Measurements from ENCODE around the gene LRCOL1.

The LRCOL1 gene

DNA sequence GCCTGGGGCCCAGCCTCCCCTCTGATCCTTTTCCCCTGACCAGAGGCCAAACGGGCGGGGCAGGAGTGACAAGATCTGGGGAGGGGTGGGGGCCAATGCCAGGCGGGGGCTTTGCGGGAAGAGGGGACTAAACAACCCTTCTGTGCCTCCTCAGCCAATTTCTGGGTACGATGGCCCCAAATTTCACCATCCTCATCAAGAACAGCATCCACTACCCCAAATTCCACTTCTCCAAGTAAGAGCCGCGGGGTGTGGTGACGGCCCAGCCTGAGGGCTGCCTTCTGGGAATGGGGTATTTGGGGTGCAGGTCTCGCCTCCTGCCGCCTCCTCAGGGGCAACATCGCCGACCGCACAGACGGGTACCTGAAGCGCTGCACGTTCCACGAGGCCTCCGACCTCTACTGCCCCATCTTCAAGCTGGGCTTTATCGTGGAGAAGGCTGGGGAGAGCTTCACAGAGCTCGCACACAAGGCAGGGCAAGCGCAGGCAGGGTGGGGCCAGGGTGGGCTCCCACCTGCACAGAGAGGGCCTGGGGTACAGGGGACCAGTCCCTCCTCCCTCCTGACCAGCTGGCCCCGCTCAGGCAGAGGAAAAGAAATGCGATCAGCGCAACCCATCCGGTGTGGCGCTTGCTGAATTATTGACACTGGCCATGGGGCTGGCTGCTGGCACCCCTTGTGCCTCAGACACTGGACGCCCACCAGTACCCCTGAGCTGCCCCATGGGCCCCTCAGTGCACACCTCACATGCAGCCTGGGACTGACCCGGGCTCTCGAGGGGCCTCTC lies 9.9 kb upstream of the LRCOL1 start:
- no peak for DNase-seq (ENCODE audit: extremely low read depth in 1 of 2, low read depth in 1 of 2)

DNA sequence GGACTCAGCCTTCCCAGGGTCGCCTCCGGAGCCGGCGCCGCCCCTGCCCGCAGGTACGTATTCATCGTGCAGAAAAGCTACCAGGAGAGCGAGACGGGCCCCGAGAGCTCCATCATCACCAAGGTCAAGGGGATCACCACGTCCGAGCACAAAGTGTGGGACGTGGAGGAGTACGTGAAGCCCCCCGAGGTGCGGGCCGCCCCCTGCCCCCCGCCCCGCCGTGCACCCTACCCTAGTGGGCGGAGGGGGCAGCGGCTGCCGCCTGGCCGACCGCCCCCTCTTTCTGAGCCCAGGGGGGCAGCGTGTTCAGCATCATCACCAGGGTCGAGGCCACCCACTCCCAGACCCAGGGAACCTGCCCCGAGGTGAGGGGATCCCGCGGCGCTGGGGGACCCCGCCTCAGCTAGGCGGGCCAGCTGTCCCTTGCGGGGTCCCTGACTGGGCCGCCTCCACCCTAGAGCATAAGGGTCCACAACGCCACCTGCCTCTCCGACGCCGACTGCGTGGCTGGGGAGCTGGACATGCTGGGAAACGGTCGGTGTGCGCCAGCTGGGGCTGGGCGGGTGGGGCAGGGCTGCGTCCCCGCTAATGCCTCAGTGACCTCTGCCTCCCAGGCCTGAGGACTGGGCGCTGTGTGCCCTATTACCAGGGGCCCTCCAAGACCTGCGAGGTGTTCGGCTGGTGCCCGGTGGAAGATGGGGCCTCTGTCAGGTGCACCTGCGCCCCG lies 9.2 kb upstream of the LRCOL1 start:
- no peak for DNase-seq (ENCODE audit: extremely low read depth in 1 of 2, low read depth in 1 of 2)

DNA sequence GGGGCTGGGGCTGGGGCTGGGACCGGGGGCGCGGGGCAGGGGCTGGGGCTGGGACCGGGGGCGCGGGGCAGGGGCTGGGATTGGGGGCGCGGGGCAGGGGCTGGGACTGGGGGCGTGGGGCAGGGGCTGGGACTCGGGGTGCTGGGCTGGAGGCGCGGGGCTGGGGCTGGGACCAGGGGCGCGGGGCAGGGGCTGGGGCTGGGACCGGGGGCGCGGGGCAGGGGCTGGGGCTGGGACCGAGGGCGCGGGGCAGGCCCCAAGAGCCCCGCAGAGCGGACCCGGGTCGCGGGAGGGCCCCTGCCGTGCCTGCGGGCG lies 8.6 kb upstream of the LRCOL1 start:
- no peak for DNase-seq (ENCODE audit: extremely low read depth in 1 of 2, low read depth in 1 of 2)

DNA sequence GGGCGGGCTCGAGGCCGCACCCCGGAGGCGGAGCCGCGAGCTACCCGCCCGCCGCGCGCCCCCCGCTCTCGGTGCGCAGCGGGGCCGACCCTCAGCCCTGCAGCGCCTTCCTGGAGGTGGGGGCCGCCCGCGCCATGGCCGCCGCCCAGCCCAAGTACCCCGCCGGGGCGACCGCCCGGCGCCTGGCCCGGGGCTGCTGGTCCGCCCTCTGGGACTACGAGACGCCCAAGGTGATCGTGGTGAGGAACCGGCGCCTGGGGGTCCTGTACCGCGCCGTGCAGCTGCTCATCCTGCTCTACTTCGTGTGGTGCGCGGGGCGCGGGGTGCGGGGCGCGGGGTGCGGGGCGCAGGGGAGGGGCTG lies 8.3 kb upstream of the LRCOL1 start, which contains the start of gene P2RX2:
Gene P2RX2 (plus strand): TSS at position 94 of the 361 bp plus-strand sequence. CDS start 41 bp downstream, at position 135.
- no peak for DNase-seq (ENCODE audit: extremely low read depth in 1 of 2, low read depth in 1 of 2)

DNA sequence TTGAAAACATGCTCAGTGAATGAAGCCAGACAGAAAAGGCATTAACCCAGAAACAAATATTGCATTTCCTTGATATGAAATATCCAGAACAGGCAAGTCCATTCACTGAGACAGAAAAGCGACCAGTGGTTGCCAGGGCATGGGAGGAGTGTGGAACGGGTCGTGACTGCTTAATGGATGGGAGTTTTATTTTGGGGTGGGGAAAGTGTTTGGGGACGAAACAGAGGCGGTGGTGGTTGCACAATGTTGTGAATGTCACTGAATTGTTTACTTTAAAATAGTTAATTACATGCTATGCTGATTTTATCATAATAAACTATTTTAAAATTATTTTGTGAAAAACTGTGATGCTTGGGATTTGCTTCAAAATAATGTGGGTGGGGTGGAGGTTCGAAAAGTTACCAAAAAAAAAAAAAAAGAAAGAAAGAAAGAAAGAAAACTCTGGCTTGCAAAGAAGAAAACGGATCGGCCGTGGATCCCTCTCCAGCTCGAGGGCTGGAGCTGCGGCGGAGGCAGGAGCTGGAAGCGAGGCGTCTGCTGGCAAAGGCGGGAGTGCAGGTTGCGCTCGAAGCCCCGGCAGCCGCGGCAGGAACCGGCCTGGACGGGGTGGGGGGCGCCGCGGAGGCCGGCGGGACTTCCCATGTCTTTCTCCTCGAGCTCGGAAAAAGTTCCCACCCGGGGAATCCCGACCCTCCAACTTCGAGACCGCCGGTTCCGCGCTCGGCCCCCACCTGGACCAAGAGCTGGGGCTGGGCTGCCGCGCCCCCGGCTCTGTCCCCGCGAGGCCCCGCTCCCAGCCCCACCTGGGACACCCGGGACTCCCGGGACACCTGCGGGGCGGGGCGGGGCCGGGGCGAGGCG lies 7.7 kb upstream of the LRCOL1 start:
- no peak for DNase-seq (ENCODE audit: extremely low read depth in 1 of 2, low read depth in 1 of 2)

DNA sequence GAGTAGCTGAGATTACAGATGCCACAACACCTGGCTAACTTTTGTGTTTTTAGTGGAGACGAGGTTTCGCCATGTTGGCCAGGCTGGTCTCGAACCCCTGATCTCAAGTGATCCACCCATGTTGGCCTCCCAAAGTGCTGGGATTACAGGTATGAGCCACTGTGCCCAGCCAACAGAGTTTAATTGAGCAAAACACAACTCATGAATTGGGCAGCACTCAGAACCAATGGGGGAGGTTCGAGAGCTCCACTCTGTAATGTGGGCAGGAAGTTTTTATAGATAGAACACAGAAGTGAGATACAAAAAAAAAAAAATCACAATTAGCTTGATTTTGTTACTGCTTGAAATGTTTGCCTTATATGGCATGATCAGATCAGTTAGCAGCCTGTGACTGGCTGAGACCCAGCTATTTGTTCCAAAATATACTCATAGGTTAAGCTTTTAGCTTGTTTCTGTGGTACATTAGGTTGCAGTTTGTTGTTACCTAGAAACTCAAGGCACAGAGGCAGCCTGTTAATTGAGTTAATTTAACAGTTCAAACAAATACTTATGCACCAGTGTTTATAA lies 6.8 kb upstream of the LRCOL1 start:
- DNase-seq (ENCODE audit: extremely low read depth in 1 of 2, low read depth in 1 of 2) = no peak

DNA sequence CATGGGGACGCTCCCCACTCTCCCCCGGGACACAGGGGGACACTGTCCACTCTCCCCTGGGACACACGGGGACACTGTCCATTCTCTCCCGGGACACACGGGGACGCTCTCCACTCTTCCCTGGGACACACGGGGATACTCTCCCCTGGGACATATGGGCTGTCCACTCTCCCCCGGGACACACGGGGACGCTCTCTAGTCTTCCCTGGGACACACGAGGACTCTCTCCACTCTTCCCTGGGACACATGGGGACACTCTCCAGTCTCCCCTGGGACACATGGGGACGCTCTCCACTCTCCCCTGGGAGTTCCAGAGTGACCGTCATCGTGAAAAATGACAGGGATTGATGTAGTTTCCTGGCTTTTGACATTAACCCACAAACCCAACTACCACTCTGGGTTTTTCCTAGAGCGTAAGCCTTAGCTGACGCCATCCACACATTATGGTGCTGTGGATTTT lies 5.2 kb upstream of the LRCOL1 start:
- DNase-seq (ENCODE audit: extremely low read depth in 1 of 2, low read depth in 1 of 2) = no peak

DNA sequence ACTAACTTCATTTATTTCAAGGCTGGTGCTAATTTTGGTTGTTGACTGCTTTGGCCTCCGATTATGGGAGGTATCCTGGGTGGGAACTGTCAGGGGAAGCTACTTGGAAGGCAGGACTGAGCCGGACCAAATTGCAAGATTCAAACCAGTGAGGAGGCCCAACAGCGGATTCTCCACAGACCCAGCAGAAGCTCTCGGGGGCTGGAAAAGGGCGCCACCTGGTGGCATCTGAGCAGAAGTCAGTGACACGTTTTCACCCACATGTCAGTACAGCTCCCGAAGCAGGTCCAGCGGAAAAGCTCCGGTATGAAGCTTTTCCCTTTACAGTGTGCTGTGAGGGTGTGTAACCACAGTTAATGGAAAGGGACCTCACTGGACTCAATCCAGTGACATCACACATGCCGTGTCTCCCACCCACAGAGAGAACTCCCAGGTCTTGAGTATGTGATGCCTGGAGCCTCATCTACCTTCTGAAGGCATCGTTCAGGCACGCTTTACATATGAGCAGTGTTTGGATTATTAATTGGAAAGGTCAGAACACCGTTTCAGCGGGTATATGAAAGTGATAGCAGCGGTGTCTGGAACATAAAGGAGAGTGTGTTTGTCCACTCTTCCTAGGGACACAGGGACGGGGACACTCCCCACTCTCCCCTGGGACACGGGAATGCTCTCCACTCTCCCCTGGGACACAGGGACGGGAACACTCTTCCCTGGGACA lies 4.6 kb upstream of the LRCOL1 start:
- DNase-seq (ENCODE audit: extremely low read depth in 1 of 2, low read depth in 1 of 2) = peak; percentile 41 to 74

DNA sequence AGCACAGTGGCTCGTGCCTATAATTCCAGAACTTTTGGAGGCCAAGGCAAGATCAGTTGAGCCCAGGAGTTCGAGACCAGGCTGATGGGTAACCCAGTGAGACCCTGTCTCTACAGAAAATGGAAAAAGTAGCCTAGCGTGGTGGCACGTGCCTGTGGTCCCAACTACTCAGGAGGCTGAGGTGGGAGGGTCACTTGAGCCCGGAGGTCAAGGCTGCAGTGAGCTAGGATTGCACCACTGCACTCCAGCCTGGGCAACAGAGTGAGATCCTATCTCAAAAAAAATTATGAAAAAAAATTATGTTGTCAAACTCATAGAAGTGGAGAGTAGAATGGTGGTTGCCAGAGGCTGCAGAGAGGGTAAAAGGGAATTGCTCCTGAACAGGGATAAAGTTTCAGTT lies 3.6 kb upstream of the LRCOL1 start:
- no peak for DNase-seq (ENCODE audit: extremely low read depth in 1 of 2, low read depth in 1 of 2)

DNA sequence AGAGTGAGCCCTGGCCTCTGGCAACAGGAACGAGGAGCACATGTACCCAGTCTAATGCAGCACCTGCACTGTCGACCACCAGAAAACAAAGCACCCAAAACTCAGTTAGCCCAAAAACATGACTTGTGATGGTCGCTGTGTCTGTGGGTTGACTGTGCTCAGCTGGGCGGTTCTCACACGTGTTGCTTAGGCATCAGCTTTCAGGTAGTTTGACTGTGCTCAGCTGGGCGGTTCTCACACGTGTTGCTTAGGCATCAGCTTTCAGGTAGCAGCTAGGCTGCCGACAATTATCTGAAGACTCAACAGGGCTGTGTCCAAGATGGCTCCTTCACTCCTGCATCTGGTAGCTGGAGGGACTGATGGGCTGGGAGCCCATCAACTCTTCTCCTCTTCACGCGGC lies 1.2 kb upstream of the LRCOL1 start:
- DNase-seq (ENCODE audit: extremely low read depth in 1 of 2, low read depth in 1 of 2) = no peak

DNA sequence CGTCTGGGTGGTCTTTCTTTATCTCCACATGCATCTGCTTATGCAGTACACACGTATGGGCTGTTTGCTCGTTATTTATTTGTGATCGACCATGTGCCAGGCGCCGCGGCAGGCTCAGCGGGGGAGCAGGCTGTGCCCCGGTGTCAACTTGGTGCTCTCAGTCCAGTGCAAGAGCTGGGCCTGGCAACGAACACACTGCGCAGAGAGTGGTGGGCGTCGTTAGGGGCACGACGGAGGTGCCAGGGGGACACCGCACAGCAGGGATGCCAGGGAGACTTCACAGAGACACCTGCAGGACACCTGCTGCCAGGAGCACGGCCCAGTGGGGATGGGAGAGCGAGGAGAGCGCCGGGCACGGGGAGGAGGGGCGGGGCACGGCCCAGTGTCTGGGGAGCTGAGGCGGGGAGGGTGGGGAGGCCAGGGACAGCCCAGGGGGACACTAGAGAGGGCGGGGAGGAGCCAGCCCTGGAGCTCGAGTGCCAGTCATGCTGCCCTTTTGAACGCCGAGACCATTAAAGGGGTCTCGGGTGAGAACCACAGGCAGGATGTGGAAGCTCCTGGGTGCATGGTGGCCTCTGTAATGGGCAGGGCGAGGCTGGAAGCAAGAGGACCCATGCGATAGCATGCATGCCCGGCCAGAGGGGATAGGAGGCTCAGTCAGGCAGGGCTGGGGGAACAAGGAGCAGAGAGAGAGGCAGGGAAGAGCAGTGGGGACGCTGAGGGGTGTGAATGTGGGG lies 652 bp upstream of the LRCOL1 start:
- DNase-seq (ENCODE audit: extremely low read depth in 1 of 2, low read depth in 1 of 2) = no peak

DNA sequence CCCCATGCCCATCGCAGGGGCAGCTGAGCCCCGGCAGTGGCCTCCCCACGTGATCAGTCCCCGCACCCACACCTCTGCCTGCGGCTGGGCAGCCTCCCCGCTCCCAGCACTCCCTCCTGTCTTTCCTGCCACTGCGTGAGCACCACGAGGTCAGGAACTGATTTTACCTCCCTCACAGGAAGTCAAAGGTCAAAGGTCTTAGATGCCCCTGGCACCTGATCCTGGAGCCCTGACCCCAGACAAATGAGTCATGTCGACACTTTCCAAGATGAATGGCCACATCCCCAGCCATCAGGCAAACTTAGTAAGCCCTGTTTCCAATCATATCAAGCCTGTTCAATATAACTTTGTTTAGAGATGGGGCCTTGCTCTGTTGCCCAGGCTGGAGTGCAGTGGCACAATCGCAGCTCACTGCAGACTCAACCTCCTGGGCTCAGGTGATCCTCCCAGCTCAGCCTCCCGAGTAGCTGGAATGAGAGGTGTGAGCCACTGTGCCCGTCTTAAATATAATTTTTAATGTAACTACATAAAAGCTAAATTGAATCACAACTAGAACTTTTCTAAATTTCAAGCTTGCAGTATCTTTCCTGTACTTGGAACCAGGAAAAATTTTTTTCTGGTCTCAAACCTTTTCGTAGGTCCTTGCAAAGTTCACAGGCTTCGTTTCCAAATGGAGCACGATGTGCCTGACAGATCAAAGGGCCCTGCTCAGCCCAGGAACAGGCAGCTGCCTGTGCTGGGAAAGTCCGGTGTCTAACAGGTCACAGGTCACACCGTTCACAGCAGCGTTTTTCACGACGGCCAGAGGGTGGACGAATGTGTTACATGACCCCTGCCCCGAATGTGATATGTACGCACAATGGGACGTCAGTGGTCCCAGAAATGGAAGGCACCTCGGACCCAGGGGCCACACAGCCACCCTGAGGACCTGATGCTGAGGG lies 1.9 kb downstream of the LRCOL1 start:
- DNase-seq (ENCODE audit: extremely low read depth in 1 of 2, low read depth in 1 of 2) = no peak

DNA sequence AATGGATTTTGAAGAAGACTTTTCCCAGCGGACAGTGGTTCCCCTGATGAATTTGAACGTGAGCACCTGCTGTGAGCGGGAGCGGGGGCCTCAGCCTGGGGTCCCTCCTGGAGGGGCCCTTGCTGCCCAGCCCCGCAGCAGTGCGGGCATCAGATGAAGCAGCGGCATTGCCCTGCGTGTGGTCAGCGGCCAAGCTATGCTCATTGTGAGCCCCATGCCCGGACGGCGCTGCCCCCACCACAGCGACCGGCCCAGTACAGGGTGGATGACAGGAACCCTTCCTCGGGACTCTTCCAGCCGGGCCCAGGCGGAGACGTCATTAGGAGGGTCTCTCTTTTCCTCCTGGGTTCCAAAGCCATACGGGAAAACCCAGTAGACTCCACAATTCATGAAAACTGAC lies 3.5 kb downstream of the LRCOL1 start:
- no peak for DNase-seq (ENCODE audit: extremely low read depth in 1 of 2, low read depth in 1 of 2)

DNA sequence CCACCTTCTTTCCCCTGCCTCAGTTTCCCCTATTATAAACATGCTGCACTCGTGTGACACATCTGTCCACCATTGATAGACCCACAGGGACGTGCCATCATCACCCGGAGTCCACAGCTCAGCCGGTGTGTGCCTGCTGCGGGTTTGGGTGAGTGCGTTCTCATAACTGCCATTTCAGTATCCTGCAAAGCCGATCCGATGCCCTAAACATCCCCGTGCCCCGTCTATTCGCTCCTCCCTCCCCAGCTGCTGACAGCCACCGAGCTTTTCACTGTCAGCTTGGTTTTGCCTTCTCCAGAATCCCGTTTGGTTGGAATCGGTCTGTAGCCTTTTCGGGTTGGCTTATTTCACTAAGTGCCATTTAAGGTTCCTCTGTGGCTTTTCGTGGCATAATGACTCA lies 3.9 kb downstream of the LRCOL1 start:
- no peak for DNase-seq (ENCODE audit: extremely low read depth in 1 of 2, low read depth in 1 of 2)

DNA sequence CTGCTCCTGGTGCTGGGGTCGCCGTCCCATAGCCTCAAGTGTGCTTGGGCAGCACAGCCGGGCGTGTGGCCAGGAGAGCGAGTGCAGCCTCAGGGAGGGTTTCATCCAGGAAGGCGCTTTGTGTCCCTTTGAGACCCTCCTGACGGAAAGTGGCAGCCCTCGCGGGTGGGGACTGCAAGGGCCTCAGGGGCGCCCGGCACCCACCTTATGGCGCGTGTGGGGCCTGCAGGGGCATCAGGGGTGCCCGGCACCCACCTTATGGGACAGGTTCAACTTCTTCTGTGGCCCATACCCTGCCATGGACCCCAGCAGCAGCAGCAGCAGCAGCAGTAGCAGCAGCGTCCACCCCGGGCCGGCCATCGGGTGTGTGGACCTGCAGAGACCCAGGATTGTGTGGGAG lies 4.5 kb downstream of the LRCOL1 start:
- DNase-seq (ENCODE audit: extremely low read depth in 1 of 2, low read depth in 1 of 2) = no peak

DNA sequence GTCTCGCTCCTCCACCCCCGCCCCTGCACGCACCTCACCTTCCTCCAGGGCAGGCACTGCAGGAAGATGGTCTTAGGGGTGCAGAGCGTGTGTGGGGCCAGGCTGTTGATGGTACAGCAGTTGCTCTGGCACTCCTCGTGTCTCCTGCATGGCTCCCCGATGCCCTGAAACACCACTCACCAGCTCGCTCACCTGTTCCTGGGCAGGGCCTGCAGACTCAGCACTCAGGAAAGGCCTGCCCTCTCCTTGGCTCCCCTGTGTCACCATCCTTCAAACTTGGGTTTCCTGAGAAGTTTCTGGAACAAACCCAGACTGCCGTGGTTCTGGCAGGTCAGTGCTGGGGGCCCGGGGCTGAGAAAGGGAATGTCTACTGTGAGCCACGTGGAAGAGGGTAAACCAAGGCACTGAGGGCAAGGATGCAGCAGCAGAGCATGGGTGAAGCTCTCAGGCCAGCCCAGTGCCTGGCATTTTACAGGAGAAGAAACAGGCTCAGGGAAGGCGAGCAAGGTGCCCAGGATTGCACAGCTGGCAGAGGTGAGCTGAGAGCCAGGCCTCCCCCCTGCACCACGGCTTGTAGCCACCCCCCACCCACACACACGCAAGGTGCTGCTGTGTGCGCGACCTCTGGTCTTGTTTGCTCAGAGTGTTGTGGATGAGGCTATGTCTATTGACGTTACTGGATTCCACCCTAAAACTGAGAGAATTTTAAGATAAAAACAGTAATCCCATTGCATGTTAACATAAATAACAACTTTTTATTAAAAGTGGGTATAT lies 5.5 kb downstream of the LRCOL1 start:
- no peak for DNase-seq (ENCODE audit: extremely low read depth in 1 of 2, low read depth in 1 of 2)

DNA sequence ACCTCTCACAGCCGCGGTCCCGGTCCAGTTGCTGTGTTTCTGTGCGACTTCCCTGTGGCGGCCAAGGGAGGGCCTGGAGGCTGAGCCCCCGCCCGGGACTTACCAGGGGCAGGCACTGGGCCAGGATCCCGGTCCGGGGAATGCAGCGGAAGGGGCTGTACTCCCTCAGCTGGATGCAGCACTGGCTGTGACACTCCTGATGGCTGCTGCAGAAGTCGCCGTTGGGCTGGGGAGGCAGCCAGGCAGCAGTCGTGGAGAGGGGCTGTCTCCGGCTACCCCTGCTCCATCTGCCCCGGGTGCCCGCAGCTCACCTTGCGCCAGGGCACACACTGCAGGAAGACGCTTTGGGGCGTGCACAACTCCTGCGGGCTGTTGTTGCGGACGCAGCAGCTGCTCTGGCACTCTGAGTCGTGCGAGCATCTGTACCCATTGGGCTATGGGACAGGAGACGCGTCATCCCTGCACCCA lies 6.2 kb downstream of the LRCOL1 start:
- DNase-seq (ENCODE audit: extremely low read depth in 1 of 2, low read depth in 1 of 2) = no peak
